Hepatocyte (in vitro differentiated cells): Measurements from ENCODE around the gene WNT3A. TPM values are rescaled to one million over a fixed set of nuclear protein-coding genes. Genes with fewer than 3 reads are reported as not detected.
"Not testable (repeated sequence)": the region's sequence is repeated elsewhere in the genome, so short reads cannot be mapped to it uniquely, and the experiment has no call there.

Experiments
- DNase-seq: peaks from one replicate; pipeline ENCODE4 v3.0.0-alpha.2; 2016; ENCODE audit warnings: low spot score
- H2AFZ ChIP-seq: fragments of 200-600 bp; sonication (generic); 2 replicates; pipeline ENCODE4 v1.6.0; 2016; ENCODE audit warnings: antibody characterized with exemption, mild to moderate bottlenecking
- H3K27ac ChIP-seq: fragments of 200-600 bp; sonication (generic); 2 replicates; pipeline ENCODE4 v1.5.1; 2016; ENCODE audit warnings: mild to moderate bottlenecking
- H3K27me3 ChIP-seq: fragments of 200-600 bp; sonication (generic); 2 replicates; pipeline ENCODE4 v1.6.1; 2016
- H3K36me3 ChIP-seq: fragments of 200-600 bp; sonication (generic); replicated peaks from 2 replicates; pipeline ENCODE4 v1.5.1; 2016; ENCODE audit warnings: low read depth; ENCODE audit not compliant: insufficient read depth
- H3K4me1 ChIP-seq: fragments of 200-600 bp; sonication (generic); 2 replicates; pipeline ENCODE4 v1.5.1; 2016; ENCODE audit warnings: mild to moderate bottlenecking, moderate library complexity; ENCODE audit not compliant: insufficient read depth
- H3K4me2 ChIP-seq: fragments of 200-600 bp; sonication (generic); 2 replicates; pipeline ENCODE4 v1.6.0; 2016
- H3K4me3 ChIP-seq: fragments of 200-600 bp; sonication (generic); 2 replicates; pipeline ENCODE4 v1.5.1; 2016; ENCODE audit warnings: mild to moderate bottlenecking
- H3K79me2 ChIP-seq: fragments of 200-600 bp; sonication (generic); 2 replicates; pipeline ENCODE4 v1.6.0; 2017; ENCODE audit warnings: mild to moderate bottlenecking
- H3K9me2 ChIP-seq: fragments of 200-600 bp; sonication (generic); replicated peaks from 2 replicates; pipeline ENCODE4 v1.6.0; 2017; ENCODE audit warnings: mild to moderate bottlenecking; ENCODE audit not compliant: insufficient read depth
- H3K9me3 ChIP-seq: fragments of 200-600 bp; sonication (generic); 2 replicates; pipeline ENCODE4 v1.5.1; 2016; ENCODE audit warnings: low read depth, mild to moderate bottlenecking
- H4K20me1 ChIP-seq: fragments of 200-600 bp; sonication (generic); 2 replicates; pipeline ENCODE4 v1.6.0; 2016; ENCODE audit warnings: mild to moderate bottlenecking; ENCODE audit not compliant: insufficient read depth, poor library complexity, severe bottlenecking
- CTCF ChIP-seq: fragments of 200-600 bp; sonication (generic); IDR thresholded peaks from 2 replicates; pipeline ENCODE4 v1.5.1; 2016; ENCODE audit warnings: antibody characterized with exemption, mild to moderate bottlenecking; ENCODE audit not compliant: poor library complexity
- EZH2 ChIP-seq: fragments of 200-600 bp; sonication (generic); IDR thresholded peaks from 2 replicates; pipeline ENCODE4 v1.6.1; 2016; ENCODE audit warnings: antibody characterized with exemption, mild to moderate bottlenecking, borderline replicate concordance
- EZH2phosphoT487 ChIP-seq: fragments of 200-600 bp; sonication (generic); IDR thresholded peaks from one replicate; pipeline ENCODE4 v1.6.1; 2018; ENCODE audit warnings: antibody characterized with exemption, mild to moderate bottlenecking, low read depth, moderate library complexity; ENCODE audit not compliant: unreplicated experiment, severe bottlenecking
- WGBS: methylation state at CpG from one replicate; pipeline ENCODE4 v1.1.6; 2016; ENCODE audit warnings: low lambda C conversion rate; ENCODE audit errors: missing lambda C conversion rate; 5-methylcytosine and 5-hydroxymethylcytosine counted together
- polyA plus RNA-seq: library from polyadenylated mRNA; unstranded; fragments of >200 nt; fragmentation: Nextera tagmentation; extraction: Ambion mirVana; gene quantifications from 2 replicates; pipeline ENCODE4 v1.2.1, GENCODE V29; 2016
- total RNA-seq: library from RNA; depleted of rRNA; stranded (reverse); fragments of >200 nt; gene quantifications from 2 replicates; pipeline ENCODE4 v1.2.3, GENCODE V29; 2014

Gene WNT3A
- total and polyA plus RNA-seq, 2 experiments from 2014 or later, result 0.03 TPM; not detected in 1

DNA sequence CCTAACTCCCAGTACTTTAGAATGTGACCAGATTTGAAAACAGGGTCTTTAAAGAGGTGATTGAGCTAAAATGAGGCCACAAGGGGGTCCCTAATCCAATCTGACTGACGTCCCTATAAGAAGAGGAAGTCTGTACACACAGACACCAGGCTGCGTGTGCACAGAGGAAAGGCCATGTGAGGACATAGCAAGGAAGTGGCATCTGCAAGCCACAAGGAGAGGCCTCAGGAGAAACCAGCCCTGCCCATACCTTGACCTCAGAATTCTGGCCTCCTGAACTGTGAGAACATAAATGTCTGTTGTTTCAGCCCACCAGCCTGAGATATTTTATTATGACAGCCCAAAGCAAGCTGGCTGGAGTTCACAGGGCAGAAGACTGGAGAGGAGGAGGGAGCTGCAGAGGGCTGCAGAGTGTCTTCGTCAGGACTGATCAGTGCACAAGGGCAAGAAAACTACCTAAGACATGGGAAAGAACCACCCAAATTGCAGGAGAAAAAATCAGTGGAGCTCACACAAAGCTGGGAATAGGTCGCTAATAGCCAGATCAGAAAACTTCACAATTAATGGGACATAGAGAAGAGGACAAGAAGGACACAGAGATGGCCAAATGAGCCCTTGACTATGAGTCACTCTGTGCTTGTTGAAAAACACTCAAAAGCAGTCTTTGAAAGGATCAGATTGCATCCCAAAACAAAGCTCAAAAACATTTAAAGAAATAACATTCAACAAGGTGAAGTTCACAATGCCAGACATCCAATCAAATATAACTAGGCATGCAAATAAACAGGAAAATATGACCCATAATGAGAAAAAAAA lies 44.9 kb upstream of the WNT3A start:
- WGBS, result 44% methylated on average over 4 of the region's 4 CpGs
- H3K79me2 ChIP-seq, result no peaks in the 10 kb centered on the region
- no peak overlapping the region for H3K4me2 ChIP-seq
- H3K4me3 ChIP-seq, result no peak overlapping the region
- H4K20me1 ChIP-seq, result no peaks in the 10 kb centered on the region
- no peak for TF ChIP-seq EZH2
- TF ChIP-seq CTCF, result no peak
- TF ChIP-seq EZH2phosphoT487, result no peak
- H3K9me2 ChIP-seq, result no peaks in the 10 kb centered on the region
- no peak overlapping the region for H3K27ac ChIP-seq
- no peak for DNase-seq
- H3K9me3 ChIP-seq, result no peaks in the 10 kb centered on the region
- H3K27me3 ChIP-seq, result no peaks in the 10 kb centered on the region
- no peaks in the 10 kb centered on the region for H3K36me3 ChIP-seq
- H2AFZ ChIP-seq, result no peak overlapping the region
- H3K4me1 ChIP-seq, result peaks cover 6% of the 10 kb centered on the region

- H3K36me3 ChIP-seq, H2AFZ ChIP-seq, H3K27me3 ChIP-seq, H3K79me2 ChIP-seq, H3K27ac ChIP-seq, H3K4me2 ChIP-seq, H3K4me1 ChIP-seq, H4K20me1 ChIP-seq, H3K4me3 ChIP-seq, H3K9me2 ChIP-seq, H3K9me3 ChIP-seq, DNase-seq: not testable (repeated sequence)
- 93% methylated on average over 2 of the region's 2 CpGs for WGBS
Observed at GRCh38 chr1:227966733-227967132, 40.1 kb upstream of the WNT3A start.

GRCh38 chr1:227967815-227968214 lies 39.0 kb upstream of the WNT3A start:
- H3K79me2 ChIP-seq, H3K4me2 ChIP-seq, H3K4me1 ChIP-seq, H3K27ac ChIP-seq, H3K27me3 ChIP-seq, H4K20me1 ChIP-seq, H2AFZ ChIP-seq, H3K9me2 ChIP-seq, H3K9me3 ChIP-seq, H3K36me3 ChIP-seq, DNase-seq, H3K4me3 ChIP-seq: not testable (repeated sequence)
- WGBS, result 94% methylated on average over 5 of the region's 5 CpGs

GRCh38 chr1:227970076-227970995 lies 36.5 kb upstream of the WNT3A start:
- H3K4me2 ChIP-seq, H3K9me3 ChIP-seq, H3K4me3 ChIP-seq, H3K79me2 ChIP-seq, H3K9me2 ChIP-seq, DNase-seq, H2AFZ ChIP-seq, H3K27me3 ChIP-seq, H3K27ac ChIP-seq, H3K4me1 ChIP-seq, H4K20me1 ChIP-seq, H3K36me3 ChIP-seq: not testable (repeated sequence)
- WGBS, result 93% methylated on average over 33 of the region's 36 CpGs

DNA sequence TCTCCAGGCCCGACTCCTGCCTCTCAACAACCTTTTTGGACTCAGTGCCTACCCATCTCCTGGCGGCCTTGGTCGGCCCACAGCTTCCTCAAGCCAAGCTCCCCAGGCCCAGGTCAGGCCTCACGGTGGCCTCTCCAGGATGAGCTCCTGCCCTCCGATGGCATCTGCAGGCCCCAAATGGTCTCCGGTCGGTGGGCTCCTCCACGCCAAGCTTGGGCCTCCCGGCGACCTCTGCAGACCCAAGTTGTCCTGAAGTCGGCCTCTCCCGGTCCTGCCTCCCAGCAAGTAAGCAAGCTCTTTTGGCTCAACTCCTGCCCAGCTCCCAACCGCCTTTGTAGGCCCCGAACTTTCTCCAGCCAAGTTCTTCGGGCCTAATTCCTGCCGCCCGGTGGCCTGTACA lies 35.6 kb upstream of the WNT3A start:
- not testable (repeated sequence) for H3K27me3 ChIP-seq, DNase-seq, H3K4me1 ChIP-seq, H3K9me2 ChIP-seq, H3K79me2 ChIP-seq, H3K4me3 ChIP-seq, H3K9me3 ChIP-seq, H3K36me3 ChIP-seq, H3K27ac ChIP-seq, H2AFZ ChIP-seq, H3K4me2 ChIP-seq, H4K20me1 ChIP-seq
- WGBS, result 97% methylated on average over 12 of the region's 17 CpGs

- H3K27me3 ChIP-seq, H4K20me1 ChIP-seq, DNase-seq, H3K4me1 ChIP-seq, H3K9me2 ChIP-seq, H3K4me2 ChIP-seq, H3K27ac ChIP-seq, H3K79me2 ChIP-seq, H2AFZ ChIP-seq, H3K4me3 ChIP-seq, H3K36me3 ChIP-seq, H3K9me3 ChIP-seq: not testable (repeated sequence)
- WGBS, result 95% methylated on average over 24 of the region's 27 CpGs
Observed at GRCh38 chr1:227971643-227972282, 35.0 kb upstream of the WNT3A start.

GRCh38 chr1:227972283-227972679 lies 34.5 kb upstream of the WNT3A start:
- not testable (repeated sequence) for H3K36me3 ChIP-seq, DNase-seq, H2AFZ ChIP-seq, H4K20me1 ChIP-seq, H3K9me3 ChIP-seq, H3K4me3 ChIP-seq, H3K4me2 ChIP-seq, H3K9me2 ChIP-seq, H3K27me3 ChIP-seq, H3K79me2 ChIP-seq, H3K4me1 ChIP-seq, H3K27ac ChIP-seq
- 87% methylated on average over 18 of the region's 19 CpGs for WGBS
